ENCODE results near the gene ERICH6B.

The ERICH6B gene

GRCh38 chr13:45496942-45497341 lies 118.6 kb downstream of the ERICH6B start:
- DNase-seq (ENCODE audit: low read depth) = no peak

DNA sequence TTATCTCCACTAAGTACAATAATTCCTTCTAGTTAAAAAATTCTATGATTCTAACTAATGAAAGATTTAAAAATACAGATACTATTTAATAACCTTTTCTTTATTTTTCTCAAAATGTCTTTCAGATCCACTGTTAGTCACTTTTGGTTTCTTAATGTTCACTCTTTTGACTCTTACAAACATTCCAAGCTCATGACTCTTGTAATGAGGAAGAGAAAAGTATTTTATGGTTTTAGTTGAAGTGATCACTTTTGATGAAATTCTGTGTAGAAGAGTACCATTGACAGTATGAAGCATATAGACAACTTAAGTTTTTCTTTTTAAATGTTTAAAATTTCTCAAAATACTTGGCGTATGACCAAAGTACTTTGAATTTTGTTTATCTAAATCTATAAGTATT lies 123.0 kb downstream of the ERICH6B start:
- DNase-seq (ENCODE audit: low read depth) = peak; percentile 34

Data from stromal cell of bone marrow (primary cell).